NCI-H748 treated with DMSO at 0.1 percent for 48 hours (cell line): Measurements from ENCODE around the gene MLLT3.

Source experiments
- DNase-seq: peaks from one replicate; lab custom pipeline; 2025; lab: John Stamatoyannopoulos, UW

MLLT3 gene

DNA sequence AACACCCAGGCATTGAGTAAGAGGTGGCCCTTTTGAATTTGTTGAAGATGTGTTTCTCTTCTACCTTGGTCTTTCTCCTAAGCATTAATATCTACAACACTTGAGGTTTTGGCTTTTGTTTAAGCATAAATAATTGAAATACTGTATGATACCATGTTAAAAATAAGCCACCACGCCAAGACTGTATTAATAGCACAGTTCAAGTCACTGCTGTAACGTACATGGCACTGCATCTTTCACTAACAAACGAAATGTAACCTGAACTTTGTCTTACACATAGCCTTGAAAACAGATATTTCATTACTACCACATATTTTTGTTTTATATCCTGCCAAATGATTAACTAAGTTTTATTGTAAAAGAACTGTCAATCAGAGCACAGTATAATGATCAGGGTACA is 112.8 kb downstream of the MLLT3 start:
- DNase-seq: no peak

DNA sequence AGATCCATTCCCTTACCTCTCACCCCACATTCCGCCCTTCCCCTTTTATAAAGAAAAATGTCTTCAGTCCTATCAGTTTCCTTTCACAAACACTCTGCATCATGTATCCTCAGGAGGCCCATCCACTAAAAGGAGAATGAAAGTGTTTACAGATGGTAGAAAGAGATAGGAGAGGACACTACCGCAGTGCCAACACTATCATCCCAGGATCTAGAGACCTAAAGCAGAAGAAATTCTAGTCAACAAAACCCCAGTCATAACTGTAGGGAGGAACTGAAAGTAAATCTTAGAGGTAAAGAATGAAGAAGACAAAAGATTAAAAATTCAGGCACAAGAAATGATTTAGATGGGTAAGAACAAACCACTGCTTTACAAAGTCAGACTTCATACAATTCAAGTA is 114.1 kb downstream of the MLLT3 start:
- DNase-seq: no peak

DNA sequence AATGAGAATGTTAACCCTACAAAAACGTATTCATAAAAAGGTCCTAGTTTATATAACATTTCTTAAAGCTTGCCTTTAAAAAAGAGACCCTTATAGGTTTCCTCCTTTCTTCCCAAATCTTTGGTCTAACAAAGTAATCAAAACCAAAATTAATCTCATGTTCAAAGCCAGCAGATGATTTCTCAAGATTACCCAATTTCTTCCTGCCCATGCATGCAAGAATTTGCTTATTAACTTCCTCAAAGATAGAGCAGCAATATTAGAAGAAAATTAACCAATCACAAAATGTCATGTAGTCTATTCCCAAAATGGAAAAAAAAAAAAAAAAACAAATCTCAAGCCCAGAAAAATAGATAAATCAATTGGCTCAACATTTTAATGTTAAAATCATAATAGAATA is 114.9 kb downstream of the MLLT3 start:
- DNase-seq: no peak

DNA sequence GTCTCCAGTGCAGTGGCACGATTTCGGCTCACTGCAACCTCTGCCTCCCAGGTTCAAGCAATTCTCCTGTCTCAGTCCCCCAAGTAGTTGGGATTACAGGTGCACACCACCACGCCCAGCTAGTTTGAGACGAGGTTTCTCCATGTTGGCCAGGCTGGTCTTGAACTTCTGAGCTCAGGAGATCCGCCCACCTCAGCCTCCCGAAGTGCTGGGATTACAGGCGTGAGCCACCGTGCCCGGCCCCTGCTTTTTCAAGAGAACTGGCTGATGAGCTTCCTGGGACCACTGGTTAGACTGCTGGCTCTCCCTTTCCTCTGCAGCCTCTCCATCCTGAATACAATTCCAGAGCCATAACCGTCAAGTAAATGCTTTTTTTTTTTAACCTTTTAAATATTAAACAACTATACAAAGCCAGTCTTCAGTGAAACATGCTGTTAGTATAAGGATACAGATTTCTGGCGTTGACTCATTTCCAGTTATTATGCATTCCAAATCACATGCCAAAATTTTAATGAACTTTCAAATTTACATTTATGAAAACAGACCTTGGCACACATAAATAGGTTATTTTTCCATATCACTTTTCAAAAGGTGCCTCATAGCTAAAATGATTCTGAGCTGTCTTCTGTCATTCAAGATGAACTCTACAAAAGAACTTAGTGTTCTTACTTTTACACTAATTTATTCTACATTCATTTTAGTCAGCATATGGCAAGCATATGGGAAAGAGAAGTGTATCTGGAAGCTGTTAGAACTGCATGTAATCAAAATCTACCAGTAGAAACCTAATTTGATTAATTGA is 116.0 kb downstream of the MLLT3 start:
- no peak for DNase-seq

DNA sequence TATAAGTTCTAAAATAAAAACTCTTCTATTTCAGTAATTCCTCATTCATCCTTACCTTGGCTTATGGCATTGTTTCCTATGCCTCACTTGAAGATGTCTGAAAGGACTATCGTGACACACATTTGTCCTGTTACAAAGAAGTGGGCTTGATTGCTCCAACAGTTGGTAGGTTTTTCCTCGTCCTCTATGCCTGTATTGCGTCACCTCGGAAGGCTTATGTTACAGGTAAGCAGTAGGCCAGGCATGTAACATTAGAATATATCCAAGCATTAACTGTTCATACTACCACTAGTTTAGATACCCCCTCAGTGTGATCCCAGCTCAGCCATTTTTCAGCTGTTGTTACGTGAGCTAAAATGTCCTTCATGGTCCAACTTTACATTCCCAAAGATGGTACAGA is 116.7 kb downstream of the MLLT3 start:
- DNase-seq: no peak

DNA sequence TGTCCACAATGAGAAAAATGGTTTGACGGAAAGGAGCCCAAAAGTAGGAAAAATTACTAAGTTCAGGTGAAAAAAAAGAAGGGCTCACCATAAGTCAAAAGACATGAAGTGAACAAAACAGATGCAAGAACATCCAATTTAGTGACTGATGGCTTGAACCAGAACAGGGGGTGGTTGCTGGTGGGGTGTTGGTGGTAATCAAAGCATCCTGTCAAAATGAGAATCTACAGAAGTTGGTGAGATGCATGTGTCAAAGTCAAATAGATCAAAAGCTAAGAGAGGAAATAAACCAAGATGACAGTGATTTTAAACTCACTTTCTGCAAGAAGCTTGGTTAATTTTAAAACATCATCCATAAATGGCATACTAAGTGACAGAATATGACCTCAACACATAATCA is 117.4 kb downstream of the MLLT3 start:
- DNase-seq: no peak

DNA sequence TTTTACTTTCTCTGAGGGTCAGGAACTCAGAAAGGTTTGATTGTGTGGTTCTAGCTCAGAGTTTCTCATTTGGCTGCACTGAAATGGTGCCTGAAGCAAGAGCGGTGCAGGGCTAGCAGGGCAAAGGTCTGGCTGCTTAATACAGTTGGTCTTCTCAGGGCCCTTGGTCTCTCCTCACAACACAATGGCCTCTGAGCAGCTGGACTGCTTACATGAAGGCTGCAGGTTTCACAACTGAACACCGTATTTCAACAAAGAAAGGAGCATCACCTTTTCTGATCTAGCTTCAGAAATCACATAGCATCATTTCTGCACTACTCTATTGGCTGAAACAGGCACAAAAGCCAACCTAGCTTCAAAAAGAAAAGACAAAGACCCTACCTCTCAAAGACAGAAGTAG is 122.2 kb downstream of the MLLT3 start:
- DNase-seq: no peak

DNA sequence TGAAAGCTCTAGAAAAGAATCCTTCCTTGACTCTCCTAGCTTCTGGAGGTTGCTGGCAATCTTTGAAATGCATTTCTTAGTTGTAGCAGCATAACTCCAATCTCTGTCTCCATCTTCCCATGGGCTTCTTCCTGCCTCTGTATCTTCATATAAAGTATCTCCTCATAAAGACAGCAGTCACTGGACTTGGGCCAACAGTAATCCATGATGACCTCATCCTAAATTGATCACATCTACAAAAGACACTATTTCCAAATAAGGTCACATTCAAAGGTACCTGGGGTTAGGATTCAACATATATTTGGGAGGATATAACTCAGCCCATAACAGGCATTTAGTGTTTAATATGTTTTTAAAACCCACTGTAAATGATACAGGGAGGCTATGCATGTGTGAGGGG is 123.3 kb downstream of the MLLT3 start:
- DNase-seq: no peak

DNA sequence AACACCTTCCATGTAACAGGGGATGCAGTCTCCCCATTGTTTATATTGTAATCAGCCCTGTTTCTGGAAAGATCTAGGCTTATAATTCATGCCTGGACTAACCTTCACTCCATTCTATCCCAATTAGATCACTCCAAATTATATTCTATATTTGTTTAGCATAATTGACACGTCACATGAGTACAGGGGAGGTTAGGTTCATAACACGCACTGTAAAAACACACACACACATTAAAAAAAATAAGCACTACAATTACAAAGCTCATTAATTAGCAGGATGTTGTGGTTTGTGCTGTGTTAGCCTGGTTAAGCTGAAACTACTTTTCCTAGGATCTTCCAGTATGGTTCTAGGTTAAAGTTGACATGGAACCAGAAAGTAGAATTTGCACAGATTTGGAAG is 126.0 kb downstream of the MLLT3 start:
- DNase-seq: no peak

DNA sequence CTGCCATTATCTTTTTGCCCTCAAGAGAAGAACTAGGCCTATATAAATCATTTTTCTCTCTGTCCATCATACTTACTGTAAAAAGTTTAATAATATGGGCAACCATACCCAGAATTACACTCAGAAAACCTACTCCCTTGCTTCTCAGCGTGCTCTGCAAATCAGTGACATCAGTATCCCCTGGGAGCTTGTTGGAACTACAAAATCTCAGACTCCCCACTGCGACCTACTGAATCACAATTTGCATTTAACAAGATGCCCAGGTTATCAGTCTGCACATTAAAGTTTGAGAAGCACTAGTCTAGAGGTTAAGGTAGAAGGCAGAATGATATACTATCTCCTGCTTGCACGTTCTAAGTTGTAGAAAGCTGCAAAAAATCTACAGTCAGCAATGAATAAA is 127.2 kb downstream of the MLLT3 start:
- DNase-seq: no peak

DNA sequence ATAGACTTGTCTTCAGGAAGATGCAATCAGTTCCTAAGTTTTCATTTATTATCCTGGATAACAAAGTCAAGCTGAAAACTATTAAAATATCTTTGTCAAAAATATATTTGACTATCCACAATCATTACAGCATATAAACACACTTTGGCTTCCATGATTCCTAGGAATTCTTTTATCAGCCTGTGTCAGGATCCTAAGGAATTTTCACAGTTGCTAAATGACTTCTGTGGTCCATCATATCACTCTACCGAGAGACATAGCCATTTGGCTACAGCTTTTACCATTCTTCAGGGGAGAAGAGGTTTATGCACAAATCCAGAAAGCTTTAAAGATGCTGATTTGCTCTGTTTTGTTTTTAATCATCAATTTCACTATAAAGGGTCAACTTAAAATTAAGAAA is 128.3 kb downstream of the MLLT3 start:
- no peak for DNase-seq

DNA sequence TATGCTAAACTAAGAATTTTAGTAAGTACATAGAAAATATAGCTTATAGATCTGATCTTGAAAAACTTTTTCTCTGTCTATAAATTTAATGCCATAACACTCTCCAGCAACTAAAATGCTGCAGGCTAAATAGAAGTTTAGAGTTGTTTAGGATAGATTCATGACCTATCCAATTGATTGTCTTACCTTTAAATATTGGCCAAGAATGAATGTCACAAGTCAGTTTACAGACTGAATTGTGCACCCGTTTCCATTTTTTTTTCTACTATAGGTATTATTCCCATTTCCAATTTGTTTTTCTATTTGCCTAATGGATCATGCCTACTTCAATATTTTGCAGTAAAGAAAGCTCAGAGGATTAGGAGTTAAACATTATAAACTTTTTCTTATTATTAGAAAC is 129.5 kb downstream of the MLLT3 start:
- no peak for DNase-seq

DNA sequence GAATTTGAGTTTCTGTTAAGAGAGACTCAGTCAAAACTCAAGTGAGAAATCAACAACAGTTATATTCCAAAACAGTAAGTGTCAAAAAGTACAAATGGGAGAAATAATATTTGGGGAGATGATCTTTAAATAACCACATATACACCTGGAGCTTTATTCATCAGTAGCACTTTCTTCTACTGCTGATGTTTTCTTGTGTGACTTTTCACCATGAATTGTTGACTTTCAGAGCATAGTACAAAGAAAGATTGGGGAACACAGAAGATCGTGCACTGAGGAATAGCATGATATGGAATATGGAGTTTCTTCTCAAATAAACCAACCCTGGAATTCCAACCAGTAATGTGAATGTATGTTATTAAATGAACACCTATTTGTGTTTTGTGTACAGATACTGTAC is 130.7 kb downstream of the MLLT3 start:
- DNase-seq: no peak

DNA sequence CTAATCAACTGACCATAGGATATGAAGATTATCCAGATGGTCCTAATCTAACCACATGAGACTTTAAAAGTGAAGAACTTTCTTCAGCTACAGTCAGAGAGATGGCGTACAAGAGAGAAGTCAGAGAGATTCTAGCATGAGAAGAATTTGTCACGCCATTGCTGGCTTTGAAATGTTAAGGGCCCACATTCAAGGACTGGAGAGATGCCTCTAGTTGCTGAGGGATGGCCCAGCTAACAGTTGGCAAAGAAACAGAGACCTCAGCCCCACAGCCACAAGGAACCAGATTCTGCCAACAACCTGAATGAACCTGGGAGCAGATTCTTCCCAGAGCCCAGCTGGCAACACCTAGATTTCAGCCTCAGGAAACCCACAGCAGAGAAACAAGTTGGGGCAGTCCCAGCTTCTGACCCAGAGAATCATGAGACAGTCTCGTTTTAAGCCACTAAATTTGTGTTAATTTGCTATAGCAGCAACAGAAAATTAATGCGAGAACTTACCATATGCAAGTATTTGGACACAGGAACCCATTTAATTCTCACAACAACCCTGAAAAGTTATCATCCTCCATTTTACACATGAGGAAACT is 132.0 kb downstream of the MLLT3 start:
- DNase-seq: no peak

DNA sequence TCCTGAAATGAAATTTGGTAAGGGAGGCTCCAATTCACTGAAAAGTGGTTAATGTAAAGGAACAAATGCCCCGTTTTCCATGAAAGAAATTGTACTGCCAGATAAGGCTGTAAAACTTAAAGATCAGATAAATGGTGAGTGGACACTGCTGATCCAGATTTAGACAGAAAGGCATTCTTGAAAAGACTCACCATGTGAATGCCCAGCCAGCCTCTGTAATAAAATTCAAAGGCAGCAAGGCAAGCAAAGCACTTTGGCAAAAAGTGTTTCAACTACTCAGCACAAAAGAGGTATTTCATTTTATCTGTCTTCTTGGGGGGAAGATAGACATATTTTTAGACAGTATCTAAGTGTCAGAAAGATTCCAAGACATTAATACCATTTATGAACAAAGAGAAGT is 133.6 kb downstream of the MLLT3 start:
- no peak for DNase-seq

DNA sequence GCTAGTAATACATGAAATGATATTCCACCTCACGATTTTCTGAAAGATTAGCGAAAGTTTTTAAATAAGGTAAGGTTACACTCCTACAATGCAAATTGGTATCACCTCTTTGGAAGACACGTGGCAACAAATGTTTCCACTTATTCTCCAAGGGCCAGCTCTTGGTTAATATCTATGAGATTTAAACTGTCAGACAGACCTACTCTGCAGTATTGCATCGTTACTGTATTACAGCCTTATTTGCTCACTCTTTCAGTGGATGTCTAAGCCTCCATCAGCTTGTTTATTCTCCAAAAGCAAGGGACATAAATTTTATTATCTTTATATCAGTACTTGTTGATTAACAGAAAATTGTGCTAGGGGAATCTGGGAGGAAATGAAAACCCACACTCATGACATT is 135.7 kb downstream of the MLLT3 start:
- DNase-seq: no peak

DNA sequence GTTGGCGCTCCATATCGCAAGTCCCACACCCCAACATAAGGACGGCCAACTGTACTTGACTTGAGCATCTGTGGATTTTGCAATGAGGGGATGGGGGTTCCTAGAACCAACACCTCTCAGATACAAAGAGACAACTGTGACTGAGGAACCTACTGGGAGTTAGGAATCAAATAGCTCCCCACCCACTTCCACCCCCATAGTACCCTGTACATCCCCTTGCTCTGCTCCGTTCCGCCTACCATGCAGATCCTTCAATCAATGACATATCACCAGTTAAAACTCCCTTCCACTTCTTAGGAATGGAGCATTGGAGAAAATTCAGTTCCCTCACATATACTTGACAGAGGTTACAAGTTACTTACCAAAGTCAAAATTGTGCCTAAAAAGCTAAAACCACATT is 140.9 kb downstream of the MLLT3 start:
- no peak for DNase-seq

DNA sequence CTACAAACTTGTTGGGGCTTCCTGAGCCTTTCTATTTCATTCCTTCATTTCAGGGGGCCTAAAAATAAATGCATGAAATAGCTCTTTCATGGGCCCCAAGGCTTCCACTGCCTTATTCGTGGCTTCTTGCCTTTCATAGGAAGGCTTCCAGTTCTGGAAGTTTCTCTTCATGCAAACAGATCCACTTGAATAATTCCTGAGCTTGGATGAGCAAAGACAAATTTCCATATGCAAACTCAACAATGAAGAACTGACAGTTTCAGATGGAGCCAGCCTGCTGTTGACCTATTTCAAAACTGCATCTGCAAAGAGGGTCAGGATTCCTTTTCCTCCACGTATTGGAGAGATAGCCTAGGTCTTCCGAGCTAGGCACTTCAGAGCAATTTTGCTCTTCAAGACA is 142.1 kb downstream of the MLLT3 start:
- DNase-seq: no peak

DNA sequence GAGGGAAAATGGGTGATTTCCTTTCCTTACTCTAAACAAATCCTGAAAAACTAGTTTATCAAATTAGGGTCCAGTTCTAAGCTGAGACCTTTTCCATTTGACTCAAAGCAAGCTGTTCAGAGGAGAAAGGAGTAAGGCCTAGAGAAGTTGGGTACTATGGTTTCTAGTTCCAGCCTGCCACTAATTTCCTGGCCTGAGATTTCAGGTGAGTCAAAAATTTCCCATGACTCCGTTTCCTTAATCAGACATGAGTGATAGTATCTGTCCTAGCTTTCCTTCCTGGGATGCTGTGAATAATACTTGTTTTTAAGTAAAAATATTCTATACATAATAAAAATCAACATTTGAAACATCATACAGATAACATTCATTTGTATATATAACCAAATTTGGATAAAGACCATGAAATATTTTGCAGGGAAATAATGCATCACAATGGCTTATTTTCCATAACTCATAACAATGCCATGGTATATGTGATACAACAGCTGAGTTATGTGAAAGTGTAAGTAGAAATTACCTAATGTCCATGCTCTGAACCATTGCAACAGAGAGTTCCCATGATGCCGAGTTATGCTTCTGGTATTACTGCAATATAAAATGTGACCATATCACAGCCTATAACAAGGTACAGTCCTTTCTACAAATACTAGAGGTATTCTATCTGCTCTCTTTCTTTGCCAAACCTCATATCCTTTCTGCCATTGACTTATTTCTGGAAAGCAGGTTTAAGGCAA is 142.7 kb downstream of the MLLT3 start:
- DNase-seq: no peak

DNA sequence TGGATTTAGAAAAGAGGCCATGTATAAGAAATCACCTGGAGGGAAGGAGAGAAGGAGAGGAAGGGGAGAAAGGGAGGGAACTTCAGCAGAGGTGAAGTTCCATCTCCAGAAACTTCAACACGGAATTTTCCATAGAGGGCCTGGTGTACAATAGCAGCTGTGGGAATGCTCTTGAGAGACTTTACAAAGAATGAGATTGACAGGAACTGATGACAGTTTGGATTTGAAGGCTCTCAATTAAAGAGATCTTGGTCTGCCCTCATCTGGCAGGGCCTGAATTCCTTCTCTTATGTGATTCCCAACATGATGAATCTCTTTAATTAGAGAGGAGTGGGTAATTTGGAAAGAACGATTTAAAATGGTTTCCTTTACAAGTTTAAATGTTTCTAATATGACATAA is 143.5 kb downstream of the MLLT3 start:
- no peak for DNase-seq

DNA sequence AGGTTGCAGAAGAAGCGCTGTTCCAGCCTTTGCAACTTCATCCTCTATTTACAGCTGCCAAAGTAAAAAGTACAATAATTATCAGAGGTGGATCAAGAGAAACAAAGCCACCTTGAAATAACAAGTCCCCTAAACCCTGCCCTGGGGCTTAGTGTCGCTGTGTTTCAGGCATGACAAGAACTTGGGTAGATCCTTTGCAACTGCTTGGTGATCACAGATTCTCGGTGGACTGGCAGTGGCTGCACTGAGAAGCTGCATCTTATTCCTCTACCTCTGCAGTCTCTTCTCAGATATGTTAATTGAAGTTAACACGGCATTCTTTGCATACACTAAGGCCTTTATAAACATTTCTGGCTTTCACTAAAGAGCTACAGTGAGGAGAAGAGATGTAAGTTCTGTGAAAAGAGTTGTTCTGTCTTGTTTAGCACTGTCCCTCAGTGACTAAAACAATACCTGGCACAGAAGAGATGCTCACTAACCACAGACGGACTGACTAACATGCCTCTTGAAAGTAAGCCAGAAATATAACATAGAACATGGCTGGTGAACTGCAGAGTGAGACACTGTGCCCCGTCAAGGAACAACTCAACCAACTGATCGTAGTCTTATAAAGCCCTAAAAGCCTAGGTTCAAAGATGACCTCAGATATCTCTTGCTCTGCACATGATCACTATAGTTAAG is 144.2 kb downstream of the MLLT3 start:
- DNase-seq: no peak

DNA sequence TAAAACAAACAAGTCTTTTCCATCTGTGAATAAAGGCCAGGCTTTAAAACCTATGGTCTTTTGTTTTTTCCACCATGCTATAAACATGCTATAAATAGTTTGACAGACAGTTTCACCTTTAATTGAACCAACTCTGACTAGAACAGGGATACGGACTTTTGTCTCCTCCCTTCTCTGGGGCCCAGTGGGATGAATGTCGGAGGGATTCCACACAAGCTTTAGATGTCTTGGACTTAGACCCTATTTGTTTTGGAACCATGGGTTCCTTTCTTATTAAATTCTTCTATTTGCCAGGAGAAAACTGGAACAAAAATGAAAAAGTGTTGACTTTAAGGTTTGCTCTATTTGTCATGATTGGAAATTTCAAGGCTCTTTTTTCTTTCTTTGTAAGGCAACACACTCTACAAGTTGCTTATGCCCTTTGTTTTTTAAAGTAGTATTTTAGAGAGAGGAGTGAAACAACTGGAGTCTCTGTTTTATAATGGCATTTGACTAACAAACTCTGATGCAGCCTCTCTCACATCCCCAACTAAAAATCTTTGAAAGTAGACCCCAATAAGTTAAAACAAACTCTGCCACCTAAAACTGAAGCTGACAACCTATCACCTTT is 145.3 kb downstream of the MLLT3 start:
- DNase-seq: no peak
